Measurements from ENCODE around the gene LRRN3. TPM values are rescaled to one million over a fixed set of nuclear protein-coding genes. Genes with fewer than 3 reads are reported as not detected.
A peak's percentile ranks its signal among the peaks of the same experiment; 100 is the strongest.

Gene LRRN3
- total and polyA plus RNA-seq, 2 experiments from 2014 or later = 0.40 TPM; not detected in 1

DNA sequence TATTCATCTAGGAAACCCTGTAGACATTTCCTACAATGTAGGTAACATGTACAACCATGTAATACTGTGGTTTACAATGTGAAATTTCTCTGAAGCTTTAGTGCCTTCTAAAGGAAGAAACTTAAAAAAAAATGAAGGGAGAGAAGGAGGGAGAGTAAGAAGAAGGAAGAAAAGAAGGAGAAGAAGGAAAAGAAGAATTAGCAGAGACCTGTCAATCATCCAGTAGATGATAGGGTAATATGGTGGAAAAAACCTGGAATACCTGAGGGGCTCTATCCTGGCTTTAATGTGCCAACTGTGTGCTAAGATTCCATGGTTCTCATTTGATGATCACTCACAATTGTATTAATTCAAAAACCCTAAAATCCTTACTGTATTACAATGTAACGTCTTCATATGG lies 2.6 kb upstream of the LRRN3 start (continued):
- TF ChIP-seq, protein P1, sequence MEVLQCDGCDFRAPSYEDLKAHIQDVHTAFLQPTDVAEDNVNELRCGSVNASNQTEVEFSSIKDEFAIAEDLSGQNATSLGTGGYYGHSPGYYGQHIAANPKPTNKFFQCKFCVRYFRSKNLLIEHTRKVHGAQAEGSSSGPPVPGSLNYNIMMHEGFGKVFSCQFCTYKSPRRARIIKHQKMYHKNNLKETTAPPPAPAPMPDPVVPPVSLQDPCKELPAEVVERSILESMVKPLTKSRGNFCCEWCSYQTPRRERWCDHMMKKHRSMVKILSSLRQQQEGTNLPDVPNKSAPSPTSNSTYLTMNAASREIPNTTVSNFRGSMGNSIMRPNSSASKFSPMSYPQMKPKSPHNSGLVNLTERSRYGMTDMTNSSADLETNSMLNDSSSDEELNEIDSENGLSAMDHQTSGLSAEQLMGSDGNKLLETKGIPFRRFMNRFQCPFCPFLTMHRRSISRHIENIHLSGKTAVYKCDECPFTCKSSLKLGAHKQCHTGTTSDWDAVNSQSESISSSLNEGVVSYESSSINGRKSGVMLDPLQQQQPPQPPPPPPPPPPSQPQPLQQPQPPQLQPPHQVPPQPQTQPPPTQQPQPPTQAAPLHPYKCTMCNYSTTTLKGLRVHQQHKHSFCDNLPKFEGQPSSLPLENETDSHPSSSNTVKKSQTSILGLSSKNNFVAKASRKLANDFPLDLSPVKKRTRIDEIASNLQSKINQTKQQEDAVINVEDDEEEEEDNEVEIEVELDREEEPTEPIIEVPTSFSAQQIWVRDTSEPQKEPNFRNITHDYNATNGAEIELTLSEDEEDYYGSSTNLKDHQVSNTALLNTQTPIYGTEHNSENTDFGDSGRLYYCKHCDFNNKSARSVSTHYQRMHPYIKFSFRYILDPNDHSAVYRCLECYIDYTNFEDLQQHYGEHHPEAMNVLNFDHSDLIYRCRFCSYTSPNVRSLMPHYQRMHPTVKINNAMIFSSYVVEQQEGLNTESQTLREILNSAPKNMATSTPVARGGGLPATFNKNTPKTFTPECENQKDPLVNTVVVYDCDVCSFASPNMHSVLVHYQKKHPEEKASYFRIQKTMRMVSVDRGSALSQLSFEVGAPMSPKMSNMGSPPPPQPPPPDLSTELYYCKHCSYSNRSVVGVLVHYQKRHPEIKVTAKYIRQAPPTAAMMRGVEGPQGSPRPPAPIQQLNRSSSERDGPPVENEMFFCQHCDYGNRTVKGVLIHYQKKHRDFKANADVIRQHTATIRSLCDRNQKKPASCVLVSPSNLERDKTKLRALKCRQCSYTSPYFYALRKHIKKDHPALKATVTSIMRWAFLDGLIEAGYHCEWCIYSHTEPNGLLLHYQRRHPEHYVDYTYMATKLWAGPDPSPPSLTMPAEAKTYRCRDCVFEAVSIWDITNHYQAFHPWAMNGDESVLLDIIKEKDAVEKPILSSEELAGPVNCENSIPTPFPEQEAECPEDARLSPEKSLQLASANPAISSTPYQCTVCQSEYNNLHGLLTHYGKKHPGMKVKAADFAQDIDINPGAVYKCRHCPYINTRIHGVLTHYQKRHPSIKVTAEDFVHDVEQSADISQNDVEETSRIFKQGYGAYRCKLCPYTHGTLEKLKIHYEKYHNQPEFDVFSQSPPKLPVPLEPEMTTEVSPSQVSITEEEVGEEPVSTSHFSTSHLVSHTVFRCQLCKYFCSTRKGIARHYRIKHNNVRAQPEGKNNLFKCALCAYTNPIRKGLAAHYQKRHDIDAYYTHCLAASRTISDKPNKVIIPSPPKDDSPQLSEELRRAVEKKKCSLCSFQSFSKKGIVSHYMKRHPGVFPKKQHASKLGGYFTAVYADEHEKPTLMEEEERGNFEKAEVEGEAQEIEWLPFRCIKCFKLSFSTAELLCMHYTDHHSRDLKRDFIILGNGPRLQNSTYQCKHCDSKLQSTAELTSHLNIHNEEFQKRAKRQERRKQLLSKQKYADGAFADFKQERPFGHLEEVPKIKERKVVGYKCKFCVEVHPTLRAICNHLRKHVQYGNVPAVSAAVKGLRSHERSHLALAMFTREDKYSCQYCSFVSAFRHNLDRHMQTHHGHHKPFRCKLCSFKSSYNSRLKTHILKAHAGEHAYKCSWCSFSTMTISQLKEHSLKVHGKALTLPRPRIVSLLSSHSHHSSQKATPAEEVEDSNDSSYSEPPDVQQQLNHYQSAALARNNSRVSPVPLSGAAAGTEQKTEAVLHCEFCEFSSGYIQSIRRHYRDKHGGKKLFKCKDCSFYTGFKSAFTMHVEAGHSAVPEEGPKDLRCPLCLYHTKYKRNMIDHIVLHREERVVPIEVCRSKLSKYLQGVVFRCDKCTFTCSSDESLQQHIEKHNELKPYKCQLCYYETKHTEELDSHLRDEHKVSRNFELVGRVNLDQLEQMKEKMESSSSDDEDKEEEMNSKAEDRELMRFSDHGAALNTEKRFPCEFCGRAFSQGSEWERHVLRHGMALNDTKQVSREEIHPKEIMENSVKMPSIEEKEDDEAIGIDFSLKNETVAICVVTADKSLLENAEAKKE (CRISPR knock-in tag; IDR thresholded peaks at IDR 0.05) = no peak

- Histone ChIP-seq H3K9me2 (ENCODE audit: insufficient read depth) (no peaks in the 10 kb centered on the region), H3K36me3 (ENCODE audit: insufficient read depth) (no peaks in the 10 kb centered on the region), H3K79me2 (replicated peaks; ENCODE audit: insufficient read depth) (no peaks in the 10 kb centered on the region), H3K27ac (ENCODE audit: low read depth) (no peak overlapping the region), H2AFZ (no peak overlapping the region), H4K20me1 (replicated peaks; ENCODE audit: insufficient read depth) (no peaks in the 10 kb centered on the region), H3K4me2 (no peak overlapping the region), H3K27me3 (ENCODE audit: insufficient read depth) (no peaks in the 10 kb centered on the region), H3F3A (replicated peaks; ENCODE audit: low read depth) (no peaks in the 10 kb centered on the region), H3K4me1 (ENCODE audit: insufficient read depth) (peaks cover 39% of the 10 kb centered on the region), H3K4me3 (no peak overlapping the region)
- H3K9me3 Mint-ChIP-seq = 0 out of 3 replicates have a peak, but pooled peaks cover 4% of the 10 kb centered on the region
- H3K36me3 Mint-ChIP-seq (ENCODE audit: low read depth) = no peaks in the 10 kb centered on the region
- peaks cover 1% of the 10 kb centered on the region for H3K27me3 Mint-ChIP-seq (ENCODE audit: insufficient read depth, low read depth, poor library complexity)
- peaks cover 46% of the 10 kb centered on the region for H3K4me1 Mint-ChIP-seq
- H3K4me3 Mint-ChIP-seq = no peak overlapping the region
- H3K27ac Mint-ChIP-seq = no peak overlapping the region
- peak; percentile 78 for DNase-seq (ENCODE audit: low spot score)
- ATAC-seq = peak; percentile 31; the same call in 1 of the 3 replicates
- TF ChIP-seq STAT1 (IDR thresholded peaks at IDR 0.05; ENCODE audit: unreplicated experiment) (no peak), JUNB (IDR thresholded peaks at IDR 0.05; ENCODE audit: unreplicated experiment) (no peak), ZNF331 (CRISPR knock-in tag; IDR thresholded peaks at IDR 0.05; ENCODE audit: low read depth) (no peak), EZH2phosphoT487 (IDR thresholded peaks at IDR 0.05; ENCODE audit: unreplicated experiment) (no peak), ZNF114 (CRISPR knock-in tag; IDR thresholded peaks at IDR 0.05) (no peak), EZH2 (IDR thresholded peaks at IDR 0.05; ENCODE audit: low read depth, unreplicated experiment) (no peak)
- TF ChIP-seq, protein P2, sequence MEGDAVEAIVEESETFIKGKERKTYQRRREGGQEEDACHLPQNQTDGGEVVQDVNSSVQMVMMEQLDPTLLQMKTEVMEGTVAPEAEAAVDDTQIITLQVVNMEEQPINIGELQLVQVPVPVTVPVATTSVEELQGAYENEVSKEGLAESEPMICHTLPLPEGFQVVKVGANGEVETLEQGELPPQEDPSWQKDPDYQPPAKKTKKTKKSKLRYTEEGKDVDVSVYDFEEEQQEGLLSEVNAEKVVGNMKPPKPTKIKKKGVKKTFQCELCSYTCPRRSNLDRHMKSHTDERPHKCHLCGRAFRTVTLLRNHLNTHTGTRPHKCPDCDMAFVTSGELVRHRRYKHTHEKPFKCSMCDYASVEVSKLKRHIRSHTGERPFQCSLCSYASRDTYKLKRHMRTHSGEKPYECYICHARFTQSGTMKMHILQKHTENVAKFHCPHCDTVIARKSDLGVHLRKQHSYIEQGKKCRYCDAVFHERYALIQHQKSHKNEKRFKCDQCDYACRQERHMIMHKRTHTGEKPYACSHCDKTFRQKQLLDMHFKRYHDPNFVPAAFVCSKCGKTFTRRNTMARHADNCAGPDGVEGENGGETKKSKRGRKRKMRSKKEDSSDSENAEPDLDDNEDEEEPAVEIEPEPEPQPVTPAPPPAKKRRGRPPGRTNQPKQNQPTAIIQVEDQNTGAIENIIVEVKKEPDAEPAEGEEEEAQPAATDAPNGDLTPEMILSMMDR (conservative IDR thresholded peaks at IDR 0.05; ENCODE audit: low read depth in 2 of 2) = peak; percentile 63 to 85
Observed at GRCh38 chr7:111089822-111090426, 1.0 kb upstream of the LRRN3 start.

Measured in GM23338 (cell line).